Suprapubic skin (tissue), 4 donors: ENCODE measurements around the gene PPP1R9A. TPM values are rescaled to one million over a fixed set of nuclear protein-coding genes. Genes with fewer than 3 reads are reported as not detected.

ENCODE experiments used
- DNase-seq, 2 donors: peaks; one replicate each; pipeline ENCODE4 v3.0.0-alpha.2; 2019; ENCODE audit warnings: low spot score in 2 of 2
- H3K27ac ChIP-seq: fragments of 200-600 bp; sonication (generic); one replicate; pipeline ENCODE4 v1.5.1; 2019
- H3K27me3 ChIP-seq: fragments of 200-600 bp; sonication (generic); one replicate; pipeline ENCODE4 v1.5.1; 2019
- H3K36me3 ChIP-seq: fragments of 200-600 bp; sonication (generic); one replicate; pipeline ENCODE4 v1.5.1; 2019
- H3K4me1 ChIP-seq: fragments of 200-600 bp; sonication (generic); one replicate; pipeline ENCODE4 v1.5.1; 2019
- H3K4me3 ChIP-seq: fragments of 200-600 bp; sonication (generic); one replicate; pipeline ENCODE4 v1.5.1; 2019; ENCODE audit warnings: mild to moderate bottlenecking
- H3K9me3 ChIP-seq: fragments of 200-600 bp; sonication (generic); one replicate; pipeline ENCODE4 v1.5.1; 2019
- CTCF ChIP-seq, 2 donors: fragments of 200-600 bp in 1 of 2; fragments of 450-650 bp in 1 of 2; sonication (generic) in 1 of 2; IDR thresholded peaks; one replicate each; pipeline ENCODE4 v1.5.1; 2016 to 2019; ENCODE audit warnings: antibody characterized with exemption in 2 of 2, mild to moderate bottlenecking in 1 of 2, moderate library complexity in 1 of 2
- EP300 ChIP-seq: sonication (generic); formaldehyde crosslinking; IDR thresholded peaks from one replicate; pipeline ENCODE4 v1.6.1; 2017; ENCODE audit warnings: antibody characterized with exemption
- POLR2A ChIP-seq, 2 donors: fragments of 450-650 bp; IDR thresholded peaks; one replicate each; pipeline ENCODE4 v1.6.1; 2017; ENCODE audit warnings: antibody characterized with exemption in 2 of 2, mild to moderate bottlenecking in 2 of 2, moderate library complexity in 2 of 2
- POLR2AphosphoS5 ChIP-seq, 3 donors: sonication (generic); formaldehyde crosslinking; IDR thresholded peaks; one replicate each; pipeline ENCODE4 v1.6.1; 2017; ENCODE audit warnings: antibody characterized with exemption in 3 of 3
- WGBS: methylation state at CpG from one replicate; pipeline ENCODE4 v1.1.5; 2018; 5-methylcytosine and 5-hydroxymethylcytosine counted together
- total RNA-seq, 4 donors: library from RNA; depleted of rRNA; stranded (reverse); fragments of >200 nt; gene quantifications; one replicate each; pipeline ENCODE4 v1.1.0, GENCODE V29; 2016

The PPP1R9A gene
- total RNA-seq, 4 donors from 2014 or later: 0.49 to 8.6 (median 2.5) TPM

GRCh38 chr7:95229301-95229700, 321.9 kb downstream of the PPP1R9A start:
- DNase-seq: no peak
- Histone ChIP-seq H3K9me3 (no peaks in the 10 kb centered on the region), H3K4me1 (no peaks in the 10 kb centered on the region), H3K36me3 (no peaks in the 10 kb centered on the region), H3K4me3 (no peak overlapping the region), H3K27ac (no peak overlapping the region), H3K27me3 (no peaks in the 10 kb centered on the region)
- TF ChIP-seq CTCF (IDR thresholded peaks at IDR 0.05): no peak
- TF ChIP-seq POLR2A (IDR thresholded peaks at IDR 0.05): no peak
- WGBS: 92% methylated on average over 2 of the region's 5 CpGs

GRCh38 chr7:95238252-95238943, 331.0 kb downstream of the PPP1R9A start:
- Histone ChIP-seq H3K27me3 (no peaks in the 10 kb centered on the region), H3K36me3 (no peaks in the 10 kb centered on the region), H3K9me3 (no peaks in the 10 kb centered on the region), H3K4me3 (no peak overlapping the region), H3K27ac (no peak overlapping the region), H3K4me1 (peaks cover 2% of the 10 kb centered on the region)
- TF ChIP-seq EP300 (no peak), POLR2AphosphoS5 (IDR thresholded peaks at IDR 0.05) (no peak), POLR2A (IDR thresholded peaks at IDR 0.05) (no peak), CTCF (IDR thresholded peaks at IDR 0.05) (no peak)
- no peak for DNase-seq
- 41% methylated on average over 3 of the region's 3 CpGs for WGBS

GRCh38 chr7:95240921-95241320, 333.5 kb downstream of the PPP1R9A start:
- Histone ChIP-seq H3K4me3 (no peak overlapping the region), H3K27me3 (no peaks in the 10 kb centered on the region), H3K9me3 (no peaks in the 10 kb centered on the region), H3K27ac (no peak overlapping the region), H3K4me1 (peaks cover 2% of the 10 kb centered on the region), H3K36me3 (no peaks in the 10 kb centered on the region)
- 88% methylated on average over 1 of the region's 1 CpG for WGBS
- DNase-seq: no peak
- no peak for TF ChIP-seq POLR2AphosphoS5 (IDR thresholded peaks at IDR 0.05)

GRCh38 chr7:95242266-95242665, 334.9 kb downstream of the PPP1R9A start:
- Histone ChIP-seq H3K4me3 (no peak overlapping the region), H3K27ac (no peak overlapping the region), H3K36me3 (no peaks in the 10 kb centered on the region), H3K27me3 (no peaks in the 10 kb centered on the region), H3K4me1 (peaks cover 5% of the 10 kb centered on the region), H3K9me3 (no peaks in the 10 kb centered on the region)
- 34% methylated on average over 2 of the region's 2 CpGs for WGBS
- TF ChIP-seq POLR2AphosphoS5 (IDR thresholded peaks at IDR 0.05) (no peak), CTCF (IDR thresholded peaks at IDR 0.05) (no peak), POLR2A (IDR thresholded peaks at IDR 0.05) (no peak), EP300 (no peak)
- DNase-seq: no peak

DNA sequence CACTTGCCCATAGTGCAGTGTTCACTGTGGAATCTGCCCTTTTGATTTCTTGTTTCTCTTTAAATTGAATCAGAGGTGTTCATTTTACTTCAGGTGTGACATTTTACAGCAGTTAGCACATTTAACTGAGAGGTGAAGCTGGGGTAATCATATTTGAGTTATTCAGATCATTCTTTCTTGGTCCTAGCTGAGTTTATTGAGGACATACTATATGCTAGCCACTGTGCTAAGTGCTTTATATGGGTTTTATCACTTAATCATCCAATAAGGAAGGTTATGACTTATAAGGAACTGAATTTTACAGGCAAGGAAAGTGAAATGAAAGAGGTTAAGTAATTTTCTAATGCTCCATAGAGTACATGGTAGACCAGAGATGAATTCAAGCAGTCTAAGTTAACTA, 337.2 kb downstream of the PPP1R9A start:
- TF ChIP-seq POLR2A (IDR thresholded peaks at IDR 0.05) (no peak), EP300 (no peak), POLR2AphosphoS5 (IDR thresholded peaks at IDR 0.05) (no peak), CTCF (IDR thresholded peaks at IDR 0.05) (no peak)
- H3K9me3 ChIP-seq: no peaks in the 10 kb centered on the region
- no peaks in the 10 kb centered on the region for H3K27me3 ChIP-seq
- H3K4me1 ChIP-seq: peaks cover 3% of the 10 kb centered on the region
- H3K36me3 ChIP-seq: no peaks in the 10 kb centered on the region
- H3K27ac ChIP-seq: no peak overlapping the region
- DNase-seq: no peak
- no peak overlapping the region for H3K4me3 ChIP-seq
